HG02678 (cell line): ENCODE data around the gene BEND7.

Experiments used
- ATAC-seq: cut with Tn5 transposase; IDR thresholded peaks from one replicate; pipeline ENCODE4 v1.9.1; 2021; ENCODE audit warnings: mild to moderate bottlenecking, moderate library complexity; ENCODE audit not compliant: unreplicated experiment

Gene BEND7

GRCh38 chr10:13525663-13526062, 3.2 kb downstream of the BEND7 start:
- no peak for ATAC-seq

DNA sequence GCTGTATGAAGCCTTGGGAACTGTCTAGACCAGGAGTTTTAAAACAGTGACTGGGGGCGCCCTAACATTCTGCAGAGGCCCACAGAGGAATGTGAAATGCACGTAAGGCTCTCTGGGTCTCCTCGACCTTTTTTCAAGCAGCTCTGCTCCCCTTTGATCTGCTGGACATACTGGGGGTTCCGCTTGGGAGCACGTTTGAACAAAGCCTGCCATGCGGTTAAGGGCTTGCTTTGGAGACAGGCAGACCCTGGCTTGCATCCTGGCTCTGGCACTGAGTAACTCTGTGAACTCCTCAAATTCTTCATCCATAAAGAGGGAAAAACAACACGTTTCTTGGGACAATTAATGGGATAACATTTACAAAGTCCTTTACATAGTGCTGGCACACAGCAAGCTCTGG, 7.8 kb downstream of the BEND7 start:
- no peak for ATAC-seq

GRCh38 chr10:13520194-13520593, 8.6 kb downstream of the BEND7 start:
- no peak for ATAC-seq

DNA sequence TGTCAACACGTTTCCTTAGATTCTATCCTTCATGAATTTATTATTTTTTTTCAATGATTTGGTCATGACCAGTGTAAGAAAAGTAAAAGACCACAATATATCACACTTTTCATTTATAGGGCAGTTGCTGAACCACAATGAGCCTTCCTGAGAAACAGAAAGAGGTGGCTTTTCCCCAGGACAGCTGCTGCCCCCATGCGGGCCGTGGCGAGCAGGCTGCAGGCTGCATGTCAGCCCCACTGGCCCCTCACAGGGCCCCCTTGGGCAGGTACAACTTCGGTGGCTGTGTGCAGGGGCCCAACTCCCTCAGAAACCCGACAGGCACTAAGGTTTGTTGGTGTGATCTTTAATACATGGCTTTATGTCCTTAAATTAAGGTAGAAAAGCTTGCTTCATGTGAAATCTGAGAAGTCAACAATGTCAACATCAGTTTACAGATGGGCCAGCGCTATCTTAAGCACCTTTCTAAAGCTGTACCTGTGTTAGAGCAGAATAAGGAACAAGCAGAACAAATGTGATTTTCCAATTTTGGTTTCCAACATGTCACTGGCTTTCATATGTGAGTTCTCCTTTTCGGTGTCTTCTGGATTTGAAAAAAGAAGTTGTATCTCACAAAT, 10.6 kb downstream of the BEND7 start:
- ATAC-seq: no peak

DNA sequence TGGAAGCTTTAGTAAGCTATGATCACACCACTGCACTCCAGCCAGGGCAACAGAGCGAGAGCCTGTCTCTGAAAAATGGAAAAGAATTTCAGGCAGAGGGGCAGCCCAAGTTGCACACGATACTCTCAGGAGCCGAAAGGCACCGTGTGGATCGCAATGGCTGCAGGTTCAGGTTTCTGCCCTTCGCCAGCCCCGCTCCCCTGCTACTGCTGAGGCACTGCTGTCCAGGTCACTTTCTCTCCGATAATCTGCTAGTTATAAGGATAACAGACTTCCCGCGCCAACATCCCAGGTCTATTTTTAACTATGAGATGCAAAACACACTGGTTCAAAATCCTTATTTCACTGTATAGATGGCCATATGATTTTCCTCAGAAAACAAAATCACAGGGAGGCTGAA, 11.1 kb downstream of the BEND7 start:
- ATAC-seq: no peak

- no peak for ATAC-seq
Measured at GRCh38 chr10:13516176-13516575, 12.6 kb downstream of the BEND7 start.

DNA sequence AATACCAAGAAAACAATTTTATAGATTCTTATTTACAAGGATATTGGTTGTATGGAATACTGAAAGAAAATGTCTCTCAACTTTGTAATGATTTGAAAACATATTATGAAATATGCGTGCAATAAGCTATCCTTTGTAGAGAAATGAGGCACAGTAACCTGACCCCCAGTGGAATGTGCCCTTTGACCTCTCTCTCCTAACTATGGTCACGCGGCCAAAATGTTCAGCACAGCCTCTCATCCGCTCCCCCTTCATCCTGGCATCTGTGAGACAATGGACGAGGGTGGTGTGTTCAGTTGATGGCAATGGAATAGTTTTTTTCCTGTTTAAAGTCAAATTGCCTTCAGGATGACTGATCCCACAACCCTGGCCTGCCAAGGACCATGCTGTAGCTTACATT, 13.3 kb downstream of the BEND7 start:
- no peak for ATAC-seq

DNA sequence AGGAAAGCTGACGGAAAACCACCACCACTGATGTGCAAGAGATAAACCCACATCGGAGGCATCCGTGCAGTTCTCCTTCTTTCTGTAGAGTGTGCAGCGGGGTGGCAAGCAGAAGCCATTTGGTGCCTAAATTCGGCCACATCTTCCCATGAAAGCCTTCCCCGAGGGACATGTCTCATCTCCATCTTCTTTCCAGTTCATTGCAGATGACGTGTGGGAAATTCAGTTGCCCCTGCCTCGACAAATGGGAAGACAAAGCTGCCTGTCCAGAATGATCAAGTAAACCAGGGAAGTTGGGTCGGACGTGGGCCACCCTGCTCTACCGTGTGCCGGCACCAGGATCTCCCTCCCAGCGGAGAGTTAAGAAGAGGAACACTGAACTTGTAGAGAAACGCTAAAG, 14.5 kb downstream of the BEND7 start:
- ATAC-seq: no peak

- no peak for ATAC-seq
Measured at GRCh38 chr10:13512564-13512963, 16.2 kb downstream of the BEND7 start.

DNA sequence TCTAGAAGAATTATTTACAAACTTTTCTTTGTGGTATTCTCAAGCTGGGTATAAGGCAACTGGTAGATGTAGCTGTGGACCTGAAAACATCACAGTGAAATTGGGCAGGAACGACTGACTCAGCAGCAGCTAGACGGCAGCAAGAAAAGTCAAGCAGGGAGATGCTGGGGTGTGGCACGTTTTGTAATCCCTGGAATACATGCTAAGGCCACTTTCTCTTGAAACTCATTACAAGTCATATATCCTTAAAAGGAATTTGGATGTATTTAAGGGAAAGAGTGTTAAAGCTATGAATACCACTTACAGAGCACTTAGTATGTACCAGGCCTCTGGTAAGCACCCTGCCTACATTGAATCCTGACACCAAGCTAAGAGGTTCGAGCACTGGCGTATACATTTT, 17.4 kb downstream of the BEND7 start:
- ATAC-seq: no peak

DNA sequence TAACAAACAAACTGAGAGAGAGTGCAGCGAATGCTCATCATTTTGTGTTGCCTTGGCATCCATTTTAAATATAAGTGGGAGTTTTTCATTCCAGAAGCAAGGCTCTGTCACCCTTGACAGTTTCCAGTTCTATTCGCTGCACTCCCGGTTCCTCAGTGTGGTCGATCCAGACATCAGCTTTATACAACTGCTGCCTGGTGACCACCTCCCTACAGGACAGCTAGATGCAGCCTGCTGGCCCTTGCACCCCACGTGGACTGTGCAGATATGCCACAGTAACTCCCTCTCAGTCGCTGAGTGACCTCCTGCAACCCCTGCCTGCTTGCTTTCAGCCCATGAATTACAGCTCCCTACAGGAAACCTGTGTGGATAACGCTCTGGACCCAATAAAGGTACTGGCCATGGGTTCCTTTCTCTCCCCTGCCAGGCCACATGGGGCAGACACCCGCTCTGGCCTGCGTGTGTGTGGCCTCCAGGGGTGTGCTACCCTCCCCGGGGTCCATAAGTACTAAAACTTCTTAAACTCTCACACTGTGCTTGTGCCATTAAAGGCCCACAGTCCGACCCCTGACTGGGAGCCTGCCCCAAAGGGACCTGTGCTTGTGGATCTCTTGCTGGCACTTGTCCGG, 23.6 kb downstream of the BEND7 start:
- no peak for ATAC-seq

GRCh38 chr10:13503745-13504463, 24.9 kb downstream of the BEND7 start:
- ATAC-seq: no peak

- ATAC-seq: no peak
Measured at GRCh38 chr10:13502380-13502779, 26.4 kb downstream of the BEND7 start.

- no peak for ATAC-seq
Measured at GRCh38 chr10:13500201-13500600, 28.6 kb downstream of the BEND7 start.

GRCh38 chr10:13499150-13499549, 29.7 kb downstream of the BEND7 start:
- no peak for ATAC-seq

DNA sequence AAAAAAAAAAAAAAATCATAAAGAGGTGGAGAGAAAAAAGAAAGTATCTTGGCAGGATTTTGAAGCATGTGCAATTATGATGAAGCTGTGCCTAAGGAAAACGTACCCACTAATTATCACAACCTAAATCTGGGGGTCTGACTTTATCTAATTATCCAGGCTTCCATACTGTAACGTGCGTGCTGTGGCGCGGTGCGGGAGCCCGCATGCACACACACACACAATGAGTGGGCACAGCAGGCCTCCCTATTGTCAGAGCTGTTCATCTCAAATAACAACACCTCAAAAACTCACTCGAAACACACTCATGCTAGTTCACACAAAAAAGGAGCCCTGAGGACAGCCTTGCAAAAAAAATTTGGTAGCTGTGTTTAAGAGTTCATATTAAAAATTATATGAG, 31.9 kb downstream of the BEND7 start:
- no peak for ATAC-seq

GRCh38 chr10:13496164-13496563, 32.6 kb downstream of the BEND7 start:
- no peak for ATAC-seq

DNA sequence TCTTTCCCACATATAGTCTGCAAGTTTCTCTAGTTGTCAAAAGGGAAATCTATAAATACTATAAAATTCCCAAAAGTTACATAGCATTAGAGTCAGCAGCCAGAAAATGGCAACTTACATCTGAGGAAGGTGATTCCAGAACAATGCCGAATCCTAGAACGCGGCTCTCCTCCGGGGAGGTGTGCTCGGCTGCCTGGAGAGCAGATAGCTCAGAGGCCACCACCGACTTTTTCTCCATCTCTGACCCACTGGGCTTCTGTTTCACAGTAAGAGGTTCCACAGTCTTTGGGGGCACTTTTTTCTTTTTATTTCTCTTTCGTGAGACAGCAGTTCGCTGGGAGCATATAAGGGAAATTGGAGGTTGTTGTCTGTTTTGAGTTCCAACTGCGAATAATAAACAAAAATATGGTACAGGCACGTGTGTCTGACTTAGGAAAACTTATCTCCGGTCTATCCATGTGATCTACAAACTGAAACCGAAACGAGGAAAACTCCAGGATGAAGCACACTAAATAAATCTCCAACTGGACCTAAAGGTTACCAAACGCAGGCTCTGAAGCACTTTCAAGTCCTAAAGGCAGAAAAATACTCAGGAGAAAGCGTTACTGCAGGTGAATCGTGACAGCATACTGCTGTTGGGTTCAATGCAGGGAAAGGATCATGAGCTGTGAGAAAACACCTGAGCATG, 36.2 kb downstream of the BEND7 start:
- no peak for ATAC-seq

GRCh38 chr10:13491747-13492360, 37.0 kb downstream of the BEND7 start:
- no peak for ATAC-seq

GRCh38 chr10:13490503-13490902, 38.3 kb downstream of the BEND7 start:
- ATAC-seq: no peak

- ATAC-seq: no peak
Measured at GRCh38 chr10:13489035-13489599, 39.7 kb downstream of the BEND7 start.
